ENCODE measurements around the gene PROX1.

DNA sequence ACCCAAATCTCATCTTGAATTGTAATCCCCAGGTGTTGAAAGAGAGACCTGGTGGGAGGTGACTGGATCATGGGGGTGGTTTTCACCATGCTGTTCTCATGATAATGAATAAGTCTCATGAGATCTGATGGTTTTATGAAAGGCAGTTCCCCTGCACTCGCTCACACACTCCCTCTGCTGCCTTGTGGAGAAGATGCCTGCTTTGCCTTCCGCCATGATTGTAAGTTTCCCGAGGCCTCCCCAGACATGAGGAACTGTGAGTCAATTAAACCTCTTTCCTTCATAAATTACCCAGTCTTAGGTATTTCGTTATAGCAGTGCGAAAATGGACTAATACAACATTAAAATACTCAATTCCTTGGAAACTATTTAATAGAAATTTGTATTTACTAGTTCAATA, 99.2 kb downstream of the PROX1 start:
- TF ChIP-seq YY1 (IDR thresholded peaks at IDR 0.05; ENCODE audit: insufficient read depth, insufficient read length), result no peak
- TF ChIP-seq ZNF274 (IDR thresholded peaks at IDR 0.05; ENCODE audit: low read depth, low read length), result no peak
